T-helper 2 cell treated with Interferon-gamma antibody and Interleukin-4, amounts not matched to agents 5 μg/mL and 100 μg/mL, for 36 hours (primary cell): ENCODE measurements around the gene RGS14.

Experiments
- DNase-seq: peaks from one replicate; pipeline ENCODE4 v3.0.0; 2021; ENCODE audit warnings: low spot score
- H3K27ac Mint-ChIP-seq: one replicate; pipeline ENCODE4 v1.8.0; 2021; ENCODE audit warnings: mild to moderate bottlenecking, mixed read lengths
- H3K27me3 Mint-ChIP-seq: one replicate; pipeline ENCODE4 v1.8.0; 2021; ENCODE audit warnings: low read depth, mixed read lengths
- H3K36me3 Mint-ChIP-seq: one replicate; pipeline ENCODE4 v1.8.0; 2021; ENCODE audit warnings: low read depth, mixed read lengths
- H3K4me1 Mint-ChIP-seq: one replicate; pipeline ENCODE4 v1.8.0; 2021; ENCODE audit warnings: low read depth, mixed read lengths
- H3K4me3 Mint-ChIP-seq: one replicate; pipeline ENCODE4 v1.8.0; 2022; ENCODE audit warnings: mild to moderate bottlenecking, moderate library complexity, mixed read lengths
- H3K9me3 Mint-ChIP-seq: one replicate; pipeline ENCODE4 v1.8.0; 2021; ENCODE audit warnings: mixed read lengths

RGS14 gene

DNA sequence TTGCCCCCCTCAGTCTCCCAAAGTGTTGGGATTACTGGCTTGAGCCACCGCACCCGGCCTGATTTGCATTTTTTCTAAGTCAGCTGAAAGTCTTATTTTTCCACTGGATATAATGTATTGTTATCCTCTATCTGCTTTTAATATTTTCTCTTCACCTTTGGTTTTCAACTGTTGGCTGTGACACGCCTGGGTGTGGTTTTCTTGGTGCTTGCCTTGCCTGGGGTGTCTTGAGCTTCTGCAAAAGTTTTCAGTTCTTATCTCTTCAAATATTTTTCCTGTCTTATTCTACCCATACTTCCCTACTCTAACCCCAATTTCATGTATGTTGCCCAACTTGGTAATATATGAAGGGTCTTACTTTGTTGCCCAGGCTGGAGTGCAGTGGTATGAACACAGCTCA lies 41.7 kb upstream of the RGS14 start:
- Mint-ChIP-seq H3K36me3 (peaks cover 17% of the 10 kb centered on the region), H3K27ac (peak overlapping the region; percentile 67), H3K4me3 (peak overlapping the region; percentile 37), H3K9me3 (peaks cover 13% of the 10 kb centered on the region), H3K27me3 (no peaks in the 10 kb centered on the region), H3K4me1 (peaks cover 35% of the 10 kb centered on the region)
- DNase-seq = no peak

GRCh38 chr5:177317959-177318377 lies 39.8 kb upstream of the RGS14 start:
- peaks cover 21% of the 10 kb centered on the region for H3K36me3 Mint-ChIP-seq
- H3K27ac Mint-ChIP-seq = no peak overlapping the region
- peaks cover 32% of the 10 kb centered on the region for H3K4me1 Mint-ChIP-seq
- peak; percentile 60 for DNase-seq
- no peaks in the 10 kb centered on the region for H3K27me3 Mint-ChIP-seq
- H3K9me3 Mint-ChIP-seq = peaks cover 13% of the 10 kb centered on the region
- no peak overlapping the region for H3K4me3 Mint-ChIP-seq

DNA sequence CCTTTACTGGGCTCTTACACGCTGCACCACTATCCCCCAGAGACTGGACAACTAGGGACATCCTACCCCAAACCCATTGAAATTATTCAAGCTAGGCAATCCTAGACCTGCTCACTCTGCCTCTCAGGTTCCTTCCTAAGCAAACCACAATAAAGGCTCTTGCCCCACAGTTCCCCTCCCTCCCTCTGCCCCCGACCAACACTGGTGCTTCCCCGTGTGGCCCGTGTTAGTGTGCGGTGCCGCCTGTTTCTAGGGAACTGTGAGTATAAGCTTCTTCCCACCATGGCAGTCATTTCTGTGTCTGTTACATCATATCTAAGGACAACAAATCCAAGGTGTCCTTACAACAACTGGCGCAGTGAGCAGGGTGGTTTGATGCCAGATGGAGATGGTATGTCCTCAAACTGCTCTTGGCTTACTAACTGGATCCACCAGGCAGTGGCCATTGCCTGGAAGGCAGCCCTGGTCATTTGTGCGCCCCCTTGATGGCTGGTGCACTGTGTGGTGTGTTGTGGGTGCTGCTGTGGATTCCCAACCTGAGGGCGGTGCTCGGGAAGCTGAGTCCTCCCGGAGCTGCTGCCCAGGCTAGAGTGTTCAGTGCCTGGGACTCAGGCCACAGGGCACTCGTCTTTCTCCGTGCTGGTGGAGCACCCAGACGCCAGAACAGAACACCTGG lies 37.7 kb upstream of the RGS14 start:
- Mint-ChIP-seq H3K4me1 (peaks cover 29% of the 10 kb centered on the region), H3K4me3 (no peak overlapping the region), H3K36me3 (peaks cover 26% of the 10 kb centered on the region), H3K27me3 (no peaks in the 10 kb centered on the region), H3K27ac (no peak overlapping the region), H3K9me3 (peaks cover 13% of the 10 kb centered on the region)
- no peak for DNase-seq

DNA sequence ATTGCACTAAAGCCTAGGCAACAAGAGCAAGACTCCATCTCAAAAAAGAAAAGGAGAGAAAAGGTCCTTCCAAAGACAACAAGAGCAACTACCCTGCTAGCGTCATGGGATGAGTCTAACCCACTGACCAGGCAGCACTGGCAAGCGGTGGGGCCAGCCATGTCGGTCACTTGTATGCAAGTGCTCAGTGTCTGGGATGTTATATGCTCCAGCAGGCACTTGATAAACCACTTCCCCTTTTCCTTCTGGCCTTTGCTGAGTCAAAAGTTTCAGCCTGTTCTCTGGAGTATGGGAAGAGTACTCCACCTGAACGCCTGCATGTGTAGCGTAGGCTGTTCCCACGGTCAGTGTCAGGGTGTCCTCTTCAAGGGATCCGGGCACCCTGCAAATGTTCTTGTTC lies 36.8 kb upstream of the RGS14 start:
- peaks cover 26% of the 10 kb centered on the region for H3K36me3 Mint-ChIP-seq
- no peak overlapping the region for H3K4me3 Mint-ChIP-seq
- no peak for DNase-seq
- H3K27me3 Mint-ChIP-seq = no peaks in the 10 kb centered on the region
- peaks cover 13% of the 10 kb centered on the region for H3K9me3 Mint-ChIP-seq
- H3K27ac Mint-ChIP-seq = no peak overlapping the region
- H3K4me1 Mint-ChIP-seq = peaks cover 26% of the 10 kb centered on the region

DNA sequence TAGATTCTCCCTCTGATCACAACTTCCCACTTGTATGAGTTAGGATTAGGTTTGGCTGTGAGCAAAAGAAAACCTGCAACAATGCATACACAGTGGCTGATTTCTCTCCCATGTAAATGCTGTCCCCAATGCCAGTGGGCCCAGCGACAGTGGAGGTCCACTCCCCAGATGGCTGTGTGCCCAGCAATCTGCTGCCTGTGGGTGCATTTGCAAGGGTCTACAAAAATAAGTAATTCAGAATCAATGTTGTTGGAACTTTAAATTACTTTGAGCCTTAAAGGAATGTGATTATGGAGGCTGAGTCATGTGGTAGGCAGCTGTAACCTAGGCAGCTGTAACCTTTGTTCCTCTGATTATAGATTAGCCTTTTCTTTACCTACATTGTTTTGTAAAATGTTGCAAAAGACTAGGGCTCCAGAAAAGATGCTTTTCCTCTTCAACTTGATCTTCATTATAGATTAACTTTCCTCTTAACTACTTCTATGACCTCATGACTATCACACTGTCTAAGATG lies 31.8 kb upstream of the RGS14 start:
- H3K27ac Mint-ChIP-seq = no peak overlapping the region
- H3K4me1 Mint-ChIP-seq = peaks cover 12% of the 10 kb centered on the region
- peaks cover 28% of the 10 kb centered on the region for H3K36me3 Mint-ChIP-seq
- DNase-seq = no peak
- no peak overlapping the region for H3K4me3 Mint-ChIP-seq
- no peaks in the 10 kb centered on the region for H3K27me3 Mint-ChIP-seq
- H3K9me3 Mint-ChIP-seq = no peaks in the 10 kb centered on the region

GRCh38 chr5:177327539-177328522 lies 29.9 kb upstream of the RGS14 start:
- Mint-ChIP-seq H3K27ac (peak overlapping the region; percentile 70), H3K36me3 (peaks cover 28% of the 10 kb centered on the region), H3K9me3 (no peaks in the 10 kb centered on the region), H3K4me3 (peak overlapping the region; percentile 27), H3K27me3 (no peaks in the 10 kb centered on the region), H3K4me1 (peaks cover 10% of the 10 kb centered on the region)
- DNase-seq = no peak

GRCh38 chr5:177328545-177329231 lies 29.0 kb upstream of the RGS14 start:
- no peak overlapping the region for H3K4me3 Mint-ChIP-seq
- no peak overlapping the region for H3K27ac Mint-ChIP-seq
- no peaks in the 10 kb centered on the region for H3K27me3 Mint-ChIP-seq
- no peak for DNase-seq
- no peaks in the 10 kb centered on the region for H3K9me3 Mint-ChIP-seq
- H3K36me3 Mint-ChIP-seq = peaks cover 24% of the 10 kb centered on the region
- peaks cover 6% of the 10 kb centered on the region for H3K4me1 Mint-ChIP-seq

DNA sequence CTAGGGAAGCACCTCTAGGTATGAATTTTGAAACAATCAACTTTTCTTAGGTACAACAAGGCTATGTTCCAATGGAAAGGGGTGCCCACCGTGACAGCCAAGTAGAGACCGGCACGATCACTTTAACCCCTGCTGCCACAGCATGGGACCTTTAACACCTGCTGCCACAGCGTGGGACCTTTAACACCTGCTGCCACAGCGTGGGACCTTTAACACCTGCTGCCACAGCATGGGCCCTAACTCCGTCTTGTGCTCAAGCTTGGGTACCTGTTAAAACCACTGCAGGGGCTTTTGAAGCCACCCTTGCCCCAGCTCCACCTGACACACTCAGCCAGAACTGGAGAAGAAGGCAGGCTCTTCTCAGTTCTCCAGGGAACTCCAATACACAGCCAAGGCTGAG lies 27.8 kb upstream of the RGS14 start:
- Mint-ChIP-seq H3K4me1 (peaks cover 2% of the 10 kb centered on the region), H3K36me3 (peaks cover 33% of the 10 kb centered on the region), H3K27ac (no peak overlapping the region), H3K27me3 (no peaks in the 10 kb centered on the region), H3K9me3 (no peaks in the 10 kb centered on the region), H3K4me3 (no peak overlapping the region)
- no peak for DNase-seq

DNA sequence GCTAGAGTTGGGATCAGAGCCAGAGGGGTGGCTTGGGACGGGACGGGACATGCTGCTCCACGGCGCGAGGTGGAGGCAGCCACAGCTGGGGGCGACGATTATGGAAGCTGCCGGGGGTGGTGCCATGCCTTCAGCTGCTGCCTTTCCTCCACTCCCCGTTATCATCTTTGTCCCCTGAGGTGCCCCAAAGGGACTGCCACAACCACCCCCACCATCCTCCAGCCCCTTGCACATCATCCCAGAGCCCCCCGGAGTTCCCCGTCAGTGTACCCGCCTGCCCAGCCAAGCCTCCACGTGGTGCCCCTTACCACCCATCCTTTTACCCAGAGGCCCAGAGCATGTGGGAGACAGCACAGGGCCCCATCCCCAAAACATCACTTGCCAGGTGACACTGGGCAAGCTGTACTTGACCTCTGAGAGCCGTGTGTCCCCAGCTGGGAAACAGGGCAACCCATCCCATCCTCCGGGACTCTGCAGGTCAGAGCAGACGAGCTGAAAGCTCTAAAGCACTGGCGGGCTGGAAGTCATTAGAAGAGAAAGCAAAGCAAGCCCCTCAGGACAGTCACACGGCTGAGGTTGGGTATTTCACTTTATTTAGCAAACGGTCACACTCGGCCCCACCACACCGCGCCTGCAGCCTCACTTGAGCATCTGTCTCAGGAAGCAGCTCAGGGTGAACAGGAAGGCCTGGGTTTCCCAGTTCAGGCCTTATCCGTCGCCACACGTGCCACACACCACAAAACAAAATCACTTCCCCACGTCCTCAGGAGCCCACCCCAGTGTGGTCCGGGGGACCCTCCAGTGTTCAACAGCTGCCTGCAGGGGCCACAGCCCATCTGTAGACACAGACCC lies 26.5 kb upstream of the RGS14 start:
- Mint-ChIP-seq H3K4me3 (no peak overlapping the region), H3K9me3 (no peaks in the 10 kb centered on the region), H3K4me1 (peaks cover 2% of the 10 kb centered on the region), H3K27me3 (no peaks in the 10 kb centered on the region), H3K36me3 (peaks cover 44% of the 10 kb centered on the region), H3K27ac (no peak overlapping the region)
- no peak for DNase-seq

- no peak for DNase-seq
Measured at GRCh38 chr5:177332031-177332895, 25.5 kb upstream of the RGS14 start.

GRCh38 chr5:177332896-177333260 lies 24.8 kb upstream of the RGS14 start:
- DNase-seq = no peak
- H3K36me3 Mint-ChIP-seq = peaks cover 44% of the 10 kb centered on the region
- no peak overlapping the region for H3K4me3 Mint-ChIP-seq
- H3K4me1 Mint-ChIP-seq = peaks cover under 1% of the 10 kb centered on the region
- no peak overlapping the region for H3K27ac Mint-ChIP-seq
- H3K27me3 Mint-ChIP-seq = no peaks in the 10 kb centered on the region
- no peaks in the 10 kb centered on the region for H3K9me3 Mint-ChIP-seq

More at GRCh38 chr5:177332031-177332895, 25.5 kb upstream of the RGS14 start:
- H3K27me3 Mint-ChIP-seq = no peaks in the 10 kb centered on the region
- no peak overlapping the region for H3K4me3 Mint-ChIP-seq
- H3K36me3 Mint-ChIP-seq = peaks cover 49% of the 10 kb centered on the region
- H3K9me3 Mint-ChIP-seq = no peaks in the 10 kb centered on the region
- no peak overlapping the region for H3K27ac Mint-ChIP-seq
- H3K4me1 Mint-ChIP-seq = peaks cover 2% of the 10 kb centered on the region

- Mint-ChIP-seq H3K4me3 (no peak overlapping the region), H3K9me3 (no peaks in the 10 kb centered on the region), H3K27ac (no peak overlapping the region), H3K27me3 (no peaks in the 10 kb centered on the region), H3K36me3 (peaks cover 44% of the 10 kb centered on the region), H3K4me1 (no peaks in the 10 kb centered on the region)
- no peak for DNase-seq
Measured at GRCh38 chr5:177333420-177334154, 24.1 kb upstream of the RGS14 start.
